ENCODE data around the gene TSEN2. TPM values are rescaled to one million over a fixed set of nuclear protein-coding genes. Genes with fewer than 3 reads are reported as not detected.

Gene TSEN2
- total and polyA plus RNA-seq, 10 of the 15 experiments (the other 5 are each of a cell fraction or from before 2014, with no cell fraction given): 17.7 to 32.3 (median 24.3) TPM

DNA sequence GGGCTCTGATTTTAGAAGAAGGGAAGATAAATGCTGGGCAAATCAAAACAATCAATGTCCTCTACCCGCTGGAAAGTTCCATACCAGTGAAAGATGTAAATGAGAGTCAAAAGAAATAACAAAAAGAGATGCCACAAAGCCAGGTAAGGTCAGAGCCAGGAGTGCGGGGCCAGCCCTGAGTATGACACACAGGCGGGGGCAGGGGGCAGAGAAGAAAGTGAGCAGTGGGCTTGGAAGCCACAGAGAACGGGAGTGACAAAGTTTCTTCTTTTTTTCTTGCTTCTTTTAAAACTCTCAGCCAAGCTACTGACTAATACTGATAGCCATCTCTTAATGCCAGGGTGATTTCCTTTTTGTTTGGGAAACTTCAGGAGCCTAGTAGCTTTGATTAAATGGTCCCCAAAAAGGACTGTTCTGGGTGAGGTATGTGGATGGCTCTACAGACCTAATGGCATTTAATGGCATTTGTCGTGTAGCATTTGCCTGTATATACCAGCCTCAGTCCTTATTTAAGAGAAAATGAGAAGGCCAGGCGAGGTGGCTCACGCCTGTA, 23.1 kb upstream of the TSEN2 start:
- DNase-seq (ENCODE audit: low read depth, low spot score) (no peak), ATAC-seq (no peak), FAIRE-seq (no peak)
- in situ Hi-C loops (cut with MboI): no loop called here
- Histone ChIP-seq H3K9me3 (replicated peaks; ENCODE audit: control insufficient read depth, insufficient read depth, low read length) (no peaks in the 10 kb centered on the region), H3K4me2 (ENCODE audit: control insufficient read depth, insufficient read depth) (no peak overlapping the region), H4K20me1 (ENCODE audit: control insufficient read depth, insufficient read depth) (no peaks in the 10 kb centered on the region), H3K4me3 (no peak overlapping the region), H3K79me2 (ENCODE audit: control insufficient read depth, insufficient read depth, low read length) (no peaks in the 10 kb centered on the region), H3K27ac (ENCODE audit: control insufficient read depth, insufficient read depth) (no peak overlapping the region), H3K9ac (ENCODE audit: control insufficient read depth, insufficient read depth, low read length) (no peak overlapping the region), H3K36me3 (ENCODE audit: control insufficient read depth in 2 of 2, insufficient read depth in 2 of 2, low read length in 1 of 2) (no peaks in the 10 kb centered on the region), H2AFZ (ENCODE audit: control insufficient read depth, low read depth, low read length) (no peak overlapping the region), H3K27me3 (replicated peaks in 1 of 2; ENCODE audit: control insufficient read depth in 2 of 2, insufficient read depth in 2 of 2, low read length in 1 of 2) (no peaks in the 10 kb centered on the region; a peak in 2 of 4 replicates), H3K4me1 (ENCODE audit: control insufficient read depth, insufficient read depth, low read length) (no peaks in the 10 kb centered on the region)
- no TSS peak for BruUV-seq (replicated peaks)
- intact Hi-C loops (cut with micrococcal nuclease; ENCODE audit: unreplicated experiment): no loop called here
- CTCF ChIA-PET: no interaction called here
- POLR2A ChIA-PET: no interaction called here
- RAD21 ChIA-PET (ENCODE audit: unreplicated experiment): no interaction called here
- SMC1A ChIA-PET (ENCODE audit: uncharacterized antibody, unreplicated experiment): no interaction called here
- 22% methylated on average over 7 of the region's 7 CpGs for WGBS (ENCODE audit: insufficient coverage, insufficient replicate concordance, low lambda C conversion rate, missing lambda C conversion rate)
- TF ChIP-seq IKZF2 (IDR thresholded peaks at IDR 0.05) (no peak), HDGF (IDR thresholded peaks at IDR 0.05) (no peak), BCL11A (IDR thresholded peaks at IDR 0.05; ENCODE audit: low read depth, low read length) (no peak), YY1 (IDR thresholded peaks at IDR 0.05; ENCODE audit: low read depth, low read length) (no peak), KDM1A (IDR thresholded peaks at IDR 0.05; ENCODE audit: borderline replicate concordance) (no peak), ZZZ3 (IDR thresholded peaks at IDR 0.05; ENCODE audit: control insufficient read depth, insufficient read length, low read depth) (no peak), TAF1 (IDR thresholded peaks at IDR 0.05; ENCODE audit: borderline replicate concordance, low read depth, low read length) (no peak)
- TF ChIP-seq, protein P1, sequence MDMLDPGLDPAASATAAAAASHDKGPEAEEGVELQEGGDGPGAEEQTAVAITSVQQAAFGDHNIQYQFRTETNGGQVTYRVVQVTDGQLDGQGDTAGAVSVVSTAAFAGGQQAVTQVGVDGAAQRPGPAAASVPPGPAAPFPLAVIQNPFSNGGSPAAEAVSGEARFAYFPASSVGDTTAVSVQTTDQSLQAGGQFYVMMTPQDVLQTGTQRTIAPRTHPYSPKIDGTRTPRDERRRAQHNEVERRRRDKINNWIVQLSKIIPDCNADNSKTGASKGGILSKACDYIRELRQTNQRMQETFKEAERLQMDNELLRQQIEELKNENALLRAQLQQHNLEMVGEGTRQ (IDR thresholded peaks at IDR 0.05; ENCODE audit: borderline replicate concordance, low read depth, low read length): no peak
